CD4-positive, alpha-beta T cell (primary cell): ENCODE results near the gene PHKA2. TPM values are rescaled to one million over a fixed set of nuclear protein-coding genes. Genes with fewer than 3 reads are reported as not detected.

Experiments used
- ATAC-seq: fragments of 200-7000 bp; cut with Tn5 transposase; one replicate; pipeline ENCODE4 v1.10.0; 2022; ENCODE audit warnings: mild to moderate bottlenecking; ENCODE audit not compliant: poor library complexity
- CTCF ChIA-PET: fragments of 350-600 bp; sonication (Branson Sonifier 250); formaldehyde crosslinking; loops from one replicate; lab custom pipeline; 2021; ENCODE audit warnings: antibody characterized with exemption, inconsistent platforms; lab: Charles Lee
- POLR2A ChIA-PET: fragments of 350-600 bp; sonication (Branson Sonifier 250); formaldehyde crosslinking; loops from one replicate; lab custom pipeline; 2021; ENCODE audit warnings: antibody characterized with exemption, inconsistent platforms; lab: Charles Lee
- DNase-seq, 14 experiments: peaks; one replicate each; pipeline ENCODE4 v3.0.0-alpha.2; 2013 to 2020; ENCODE audit warnings: mixed read lengths in 2 of 14
- H3K27ac ChIP-seq, 2 donors: one replicate each; pipeline versions ENCODE4 v1.5.1 to v1.7.0; 2013; ENCODE audit warnings: low read length in 2 of 2, low read depth in 1 of 2, mild to moderate bottlenecking in 1 of 2
- H3K27me3 ChIP-seq, 2 experiments: 1 replicate in 1 of 2; 2 replicates in 1 of 2; pipeline versions ENCODE4 v1.6.1 to v1.7.0; 2013; ENCODE audit warnings: low read length in 2 of 2, control low read depth in 1 of 2, mild to moderate bottlenecking in 1 of 2, moderate library complexity in 1 of 2; ENCODE audit not compliant: insufficient read depth in 2 of 2, control insufficient read depth in 1 of 2
- H3K36me3 ChIP-seq: one replicate; pipeline ENCODE4 v1.6.1; 2013; ENCODE audit warnings: low read length, control low read depth; ENCODE audit not compliant: insufficient read depth
- H3K4me1 ChIP-seq: one replicate; pipeline ENCODE4 v1.6.1; 2013; ENCODE audit warnings: low read length, control low read depth; ENCODE audit not compliant: insufficient read depth
- H3K4me3 ChIP-seq: one replicate; pipeline ENCODE4 v1.5.1; 2013; ENCODE audit warnings: mild to moderate bottlenecking, low read length, moderate library complexity
- H3K9me3 ChIP-seq, 2 experiments: 1 replicate in 1 of 2; 2 replicates in 1 of 2; pipeline versions ENCODE4 v1.6.1 to v1.7.0; 2013; ENCODE audit warnings: low read length in 2 of 2, mild to moderate bottlenecking in 2 of 2, control low read depth in 1 of 2, moderate library complexity in 1 of 2; ENCODE audit not compliant: control insufficient read depth in 1 of 2, insufficient read depth in 1 of 2
- H3K27ac Mint-ChIP-seq: one replicate; pipeline ENCODE4 v1.8.0; 2020; ENCODE audit warnings: mixed read lengths
- H3K27me3 Mint-ChIP-seq: one replicate; pipeline ENCODE4 v1.8.0; 2021; ENCODE audit warnings: mixed read lengths
- H3K36me3 Mint-ChIP-seq: one replicate; pipeline ENCODE4 v1.8.0; 2021; ENCODE audit warnings: low read depth, mixed read lengths
- H3K4me1 Mint-ChIP-seq: one replicate; pipeline ENCODE4 v1.8.0; 2021; ENCODE audit warnings: low read depth, mixed read lengths
- H3K4me3 Mint-ChIP-seq: one replicate; pipeline ENCODE4 v1.8.0; 2020; ENCODE audit warnings: mild to moderate bottlenecking, mixed read lengths
- H3K9me3 Mint-ChIP-seq: one replicate; pipeline ENCODE4 v1.8.0; 2020; ENCODE audit warnings: mixed read lengths
- intact Hi-C, 2 experiments: fragments of 100-400 bp; cut with DNase I in 1 of 2; cut with micrococcal nuclease in 1 of 2; formaldehyde crosslinking; loops; one replicate each; pipeline versions ENCODE4 v1.15.1 to v1.9.0; 2023 to 2025; cut with DNase I, micrococcal nuclease
- total RNA-seq, 174 experiments: library from RNA in 2 of 174; stranded (reverse) in 2 of 174; gene quantifications; one replicate each; pipeline ENCODE4 v1.2.3 and lab custom pipeline; 2021 to 2026
- TF ChIP-seq, protein P1 (sequence below): fragments of 200-600 bp; IDR thresholded peaks from one replicate; pipeline ENCODE4 v1.8.0; 2022; ENCODE audit warnings: antibody characterized with exemption, mild to moderate bottlenecking

Gene PHKA2
- total RNA-seq, 2 experiments from 2014 or later: 28.5 to 31.4 TPM

DNA sequence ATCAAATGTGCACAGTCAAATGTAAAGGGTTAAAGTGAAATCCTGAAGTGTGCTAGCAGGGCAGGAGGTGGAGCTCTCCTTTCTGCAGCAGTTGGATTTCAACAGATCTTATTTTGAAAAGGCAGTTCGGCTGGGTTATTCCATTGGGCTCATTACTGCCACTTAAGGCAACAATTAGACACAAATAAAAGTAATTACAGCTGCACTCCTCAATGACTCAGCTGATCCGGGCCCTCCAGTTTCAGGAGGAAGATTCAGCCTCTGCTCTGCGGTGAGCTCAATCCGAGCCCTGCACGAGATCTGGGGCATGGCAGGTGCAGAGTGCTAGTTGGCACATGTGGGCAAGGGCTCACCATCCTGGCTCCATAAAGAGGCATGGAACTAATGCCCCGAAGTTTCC, 85.4 kb downstream of the PHKA2 start:
- Histone ChIP-seq H3K27ac (no peak overlapping the region), H3K27me3 (no peaks in the 10 kb centered on the region), H3K4me1 (no peaks in the 10 kb centered on the region), H3K4me3 (no peak overlapping the region), H3K36me3 (peaks cover 20% of the 10 kb centered on the region), H3K9me3 (no peaks in the 10 kb centered on the region)
- Mint-ChIP-seq H3K27me3 (no peaks in the 10 kb centered on the region), H3K27ac (no peak overlapping the region), H3K36me3 (peaks cover 11% of the 10 kb centered on the region), H3K4me1 (no peaks in the 10 kb centered on the region), H3K9me3 (no peaks in the 10 kb centered on the region), H3K4me3 (no peak overlapping the region)
- intact Hi-C loops: no loop called here
- CTCF ChIA-PET: no interaction called here
- TF ChIP-seq, protein P1, sequence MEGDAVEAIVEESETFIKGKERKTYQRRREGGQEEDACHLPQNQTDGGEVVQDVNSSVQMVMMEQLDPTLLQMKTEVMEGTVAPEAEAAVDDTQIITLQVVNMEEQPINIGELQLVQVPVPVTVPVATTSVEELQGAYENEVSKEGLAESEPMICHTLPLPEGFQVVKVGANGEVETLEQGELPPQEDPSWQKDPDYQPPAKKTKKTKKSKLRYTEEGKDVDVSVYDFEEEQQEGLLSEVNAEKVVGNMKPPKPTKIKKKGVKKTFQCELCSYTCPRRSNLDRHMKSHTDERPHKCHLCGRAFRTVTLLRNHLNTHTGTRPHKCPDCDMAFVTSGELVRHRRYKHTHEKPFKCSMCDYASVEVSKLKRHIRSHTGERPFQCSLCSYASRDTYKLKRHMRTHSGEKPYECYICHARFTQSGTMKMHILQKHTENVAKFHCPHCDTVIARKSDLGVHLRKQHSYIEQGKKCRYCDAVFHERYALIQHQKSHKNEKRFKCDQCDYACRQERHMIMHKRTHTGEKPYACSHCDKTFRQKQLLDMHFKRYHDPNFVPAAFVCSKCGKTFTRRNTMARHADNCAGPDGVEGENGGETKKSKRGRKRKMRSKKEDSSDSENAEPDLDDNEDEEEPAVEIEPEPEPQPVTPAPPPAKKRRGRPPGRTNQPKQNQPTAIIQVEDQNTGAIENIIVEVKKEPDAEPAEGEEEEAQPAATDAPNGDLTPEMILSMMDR: no peak
- no peak for ATAC-seq
- POLR2A ChIA-PET: no interaction called here
- no peak for DNase-seq

DNA sequence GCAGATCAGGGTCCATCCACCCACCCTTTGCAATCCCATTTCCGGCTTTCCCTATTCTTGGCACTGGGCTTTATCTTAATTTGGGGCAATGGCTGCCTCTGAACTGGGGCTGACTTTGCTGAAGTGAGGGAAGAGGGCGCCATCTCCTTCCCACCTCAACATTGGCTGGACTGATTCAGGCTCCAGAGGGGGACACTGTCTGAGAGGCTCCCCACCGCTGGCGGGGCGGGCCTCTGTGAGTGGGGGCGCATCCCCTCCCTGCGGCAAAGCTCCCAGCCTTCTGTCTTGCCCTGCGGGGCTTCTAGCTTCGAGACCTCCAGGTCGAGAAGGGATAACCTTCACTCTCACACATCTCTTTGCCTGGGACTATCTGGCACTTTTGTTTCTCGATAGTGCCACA, 85.8 kb downstream of the PHKA2 start:
- H3K36me3 ChIP-seq: peaks cover 20% of the 10 kb centered on the region

DNA sequence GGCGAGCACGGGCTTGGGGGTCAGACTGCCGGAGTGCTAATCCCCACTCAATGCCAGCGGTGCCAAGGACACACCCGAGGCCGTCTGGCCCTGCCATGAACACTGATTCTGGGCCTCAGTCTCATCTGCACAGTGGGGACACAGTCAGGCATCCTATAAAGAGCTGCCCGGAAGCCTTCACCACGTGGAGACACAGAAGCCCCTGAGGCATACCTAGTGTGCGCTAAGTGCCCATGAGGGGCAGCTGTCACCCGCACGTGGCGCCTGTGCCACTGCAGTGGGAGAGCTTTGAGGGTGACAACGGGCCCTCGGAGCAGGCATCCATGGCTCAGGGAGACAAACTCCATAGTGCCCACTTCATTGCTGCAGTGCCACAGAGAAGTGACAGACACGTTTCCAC, 86.3 kb downstream of the PHKA2 start:
- H3K36me3 Mint-ChIP-seq: peaks cover 12% of the 10 kb centered on the region
- no peaks in the 10 kb centered on the region for H3K9me3 ChIP-seq
- POLR2A ChIA-PET: no interaction called here
- H3K27ac ChIP-seq: no peak overlapping the region
- ATAC-seq: no peak
- no peaks in the 10 kb centered on the region for H3K27me3 Mint-ChIP-seq
- no peak overlapping the region for H3K4me3 ChIP-seq
- CTCF ChIA-PET: no interaction called here
- no peaks in the 10 kb centered on the region for H3K4me1 ChIP-seq
- no peak overlapping the region for H3K27ac Mint-ChIP-seq
- H3K9me3 Mint-ChIP-seq: no peaks in the 10 kb centered on the region
- TF ChIP-seq, protein P1: no peak
- DNase-seq: no peak
- H3K4me1 Mint-ChIP-seq: no peaks in the 10 kb centered on the region
- peaks cover 20% of the 10 kb centered on the region for H3K36me3 ChIP-seq
- H3K4me3 Mint-ChIP-seq: no peak overlapping the region
- H3K27me3 ChIP-seq: no peaks in the 10 kb centered on the region
- intact Hi-C loops: loop anchor here in 1 of 2 experiments (2.0 kb wide), 1 partner anchor 507 kb away; no protein-coding TSS in a partner anchor

More for the DNA sequence above, 85.8 kb downstream of the PHKA2 start:
- ATAC-seq (no peak), DNase-seq (no peak)
- Mint-ChIP-seq H3K9me3 (no peaks in the 10 kb centered on the region), H3K4me1 (no peaks in the 10 kb centered on the region), H3K27ac (no peak overlapping the region), H3K27me3 (no peaks in the 10 kb centered on the region), H3K4me3 (no peak overlapping the region), H3K36me3 (peaks cover 11% of the 10 kb centered on the region)
- CTCF ChIA-PET: no interaction called here
- H3K4me1 ChIP-seq: no peaks in the 10 kb centered on the region
- H3K4me3 ChIP-seq: no peak overlapping the region
- intact Hi-C loops: no loop called here
- POLR2A ChIA-PET: no interaction called here
- no peaks in the 10 kb centered on the region for H3K27me3 ChIP-seq
- H3K27ac ChIP-seq: no peak overlapping the region
- H3K9me3 ChIP-seq: no peaks in the 10 kb centered on the region
- TF ChIP-seq, protein P1: no peak
